Endothelial cell of umbilical vein (primary cell): ENCODE data around the gene MYL2. TPM values are rescaled to one million over a fixed set of nuclear protein-coding genes. Genes with fewer than 3 reads are reported as not detected.

Experiments
- BruUV-seq: library from RNA; stranded (reverse); fragments of 400-500 nt; replicated peaks from 2 replicates; lab custom pipeline; 2021; lab: Mats Ljungman, UMichigan
- CTCF ChIA-PET: fragments of 300-600, 350-600 bp; sonication (Branson Sonifier 250); formaldehyde crosslinking; loops from one replicate; lab custom pipeline; 2021; ENCODE audit warnings: antibody characterized with exemption, inconsistent platforms; lab: Charles Lee
- POLR2A ChIA-PET: fragments of 300-600, 350-600 bp; sonication (Branson Sonifier 250); formaldehyde crosslinking; loops from one replicate; lab custom pipeline; 2021; ENCODE audit warnings: antibody characterized with exemption, inconsistent platforms; lab: Charles Lee
- DNase-seq: peaks from one replicate; pipeline ENCODE4 v3.0.0-alpha.2; 2011; ENCODE audit warnings: low read depth, low spot score
- FAIRE-seq: peaks from 2 replicates; lab custom pipeline; 2011; peaks lifted over from hg19 to GRCh38; lab: Jason Lieb, UNC
- H2AFZ ChIP-seq: 2 replicates; pipeline ENCODE4 v1.6.0; 2012; ENCODE audit warnings: low read depth, low read length, control low read depth, inconsistent platforms
- H3K27ac ChIP-seq: 2 replicates; pipeline ENCODE4 v1.5.1; 2011; ENCODE audit warnings: low read depth, mild to moderate bottlenecking, control low read depth, low read length, moderate library complexity; ENCODE audit not compliant: insufficient read depth
- H3K27me3 ChIP-seq, 2 experiments: 2 replicates each; pipeline versions ENCODE4 v1.6.0 to v1.6.1; 2011; ENCODE audit warnings: low read length in 2 of 2, mixed read lengths in 1 of 2; ENCODE audit not compliant: control insufficient read depth in 2 of 2, insufficient read depth in 2 of 2
- H3K36me3 ChIP-seq, 2 experiments: 2 replicates in 1 of 2; 3 replicates in 1 of 2; pipeline ENCODE4 v1.5.1; 2011; ENCODE audit warnings: low read length in 2 of 2, mild to moderate bottlenecking in 1 of 2, moderate library complexity in 1 of 2; ENCODE audit not compliant: control insufficient read depth in 2 of 2, insufficient read depth in 2 of 2; ENCODE audit errors: extremely low read depth in 1 of 2
- H3K4me1 ChIP-seq: 3 replicates; pipeline ENCODE4 v1.5.1; 2011; ENCODE audit warnings: mild to moderate bottlenecking, low read length; ENCODE audit not compliant: control insufficient read depth, insufficient read depth; ENCODE audit errors: extremely low read depth
- H3K4me2 ChIP-seq: 2 replicates; pipeline ENCODE4 v1.6.1; 2011; ENCODE audit warnings: low read length, control low read depth, mixed read lengths; ENCODE audit not compliant: insufficient read depth
- H3K4me3 ChIP-seq, 3 experiments: fragments of 200-600 bp in 1 of 3; sonication (generic), shearing (Covaris generic) in 1 of 3; replicated peaks in 1 of 3; 2 replicates each; pipeline ENCODE4 v1.5.1; 2011 to 2016; ENCODE audit warnings: control low read depth in 3 of 3, low read length in 3 of 3, mild to moderate bottlenecking in 2 of 3, inconsistent platforms in 1 of 3, low read depth in 1 of 3, moderate library complexity in 1 of 3; ENCODE audit not compliant: insufficient read depth in 1 of 3
- H3K79me2 ChIP-seq: 2 replicates; pipeline ENCODE4 v1.6.0; 2012; ENCODE audit warnings: low read length, inconsistent platforms; ENCODE audit not compliant: control insufficient read depth, insufficient read depth
- H3K9ac ChIP-seq: replicated peaks from 2 replicates; pipeline ENCODE3; 2011; ENCODE audit warnings: low read length, control low read depth; ENCODE audit not compliant: insufficient read depth; ENCODE audit errors: extremely low read depth
- H3K9me1 ChIP-seq: replicated peaks from 3 replicates; pipeline ENCODE4 v1.6.0; 2011; ENCODE audit warnings: mild to moderate bottlenecking, low read length; ENCODE audit not compliant: control insufficient read depth, insufficient read depth; ENCODE audit errors: extremely low read depth
- H3K9me3 ChIP-seq: replicated peaks from 2 replicates; pipeline ENCODE4 v1.5.1; 2012; ENCODE audit warnings: low read length, inconsistent platforms; ENCODE audit not compliant: control insufficient read depth, insufficient read depth
- H4K20me1 ChIP-seq: replicated peaks from 2 replicates; pipeline ENCODE3; 2011; ENCODE audit warnings: mild to moderate bottlenecking, low read length; ENCODE audit not compliant: control insufficient read depth, insufficient read depth; ENCODE audit errors: extremely low read depth
- EZH2 ChIP-seq: IDR thresholded peaks from 2 replicates; pipeline ENCODE4 v1.6.1; 2012; ENCODE audit warnings: borderline replicate concordance, low read depth, mild to moderate bottlenecking, moderate library complexity, low read length, inconsistent platforms; ENCODE audit not compliant: severe bottlenecking
- FOS ChIP-seq: IDR thresholded peaks from 2 replicates; pipeline ENCODE4 v1.6.1; 2011; ENCODE audit warnings: mild to moderate bottlenecking, low read length, moderate library complexity, borderline replicate concordance; ENCODE audit not compliant: insufficient read depth
- GATA2 ChIP-seq: IDR thresholded peaks from 2 replicates; pipeline ENCODE4 v1.7.0; 2011; ENCODE audit warnings: low read depth, mild to moderate bottlenecking, moderate library complexity, mixed read lengths, low read length; ENCODE audit not compliant: insufficient read length, insufficient read depth
- JUN ChIP-seq: IDR thresholded peaks from 2 replicates; pipeline ENCODE4 v1.6.1; 2011; ENCODE audit warnings: borderline replicate concordance, low read depth; ENCODE audit not compliant: insufficient read length, insufficient read depth
- MYC ChIP-seq: IDR thresholded peaks from one replicate; pipeline ENCODE4 v1.6.1; 2011; ENCODE audit warnings: mild to moderate bottlenecking, low read depth, low read length
- POLR2A ChIP-seq: IDR thresholded peaks from 2 replicates; pipeline ENCODE4 v1.6.1; 2012; ENCODE audit warnings: low read depth, mild to moderate bottlenecking, control low read depth, low read length
- POLR2AphosphoS5 ChIP-seq: IDR thresholded peaks from 2 replicates; pipeline ENCODE4 v1.6.1; 2012; ENCODE audit warnings: low read depth, mild to moderate bottlenecking, control low read depth, low read length, moderate library complexity; ENCODE audit not compliant: insufficient read depth
- dilution Hi-C: fragments of 300-500 bp; cut with MboI; formaldehyde crosslinking; loops from one replicate; pipeline ENCODE4 v1.15.0; 2019; ENCODE audit warnings: low sequenced_read_pairs; ENCODE audit not compliant: extremely low pct_ligation_motif_present
- intact Hi-C: fragments of 100-400 bp; cut with micrococcal nuclease; formaldehyde crosslinking; loops from one replicate; pipeline ENCODE4 v1.10.0; 2022
- polyA plus RNA-seq, 4 experiments: library from polyadenylated mRNA; depleted of rRNA in 3 of 4; stranded (reverse) in 3 of 4; unstranded in 1 of 4; fragments of >200 nt; gene quantifications; 2 replicates each; pipeline versions ENCODE4 v1.2.1 to v1.2.3, GENCODE V29; 2011 to 2012; ENCODE audit warnings: missing spikeins in 1 of 4
- total RNA-seq: library from RNA; stranded (reverse); gene quantifications from 2 replicates; pipeline ENCODE4 v1.2.3, GENCODE V29; 2021
- TF ChIP-seq, protein P1 (sequence below): IDR thresholded peaks from 2 replicates; pipeline ENCODE4 v1.6.1; 2011; ENCODE audit not compliant: insufficient read depth, insufficient read length
- TF ChIP-seq, protein P2 (sequence below), 2 donors: IDR thresholded peaks; 1 replicate in 1 of 2; 2 replicates in 1 of 2; pipeline ENCODE4 v1.5.1; 2011; ENCODE audit warnings: low read length in 2 of 2, mild to moderate bottlenecking in 2 of 2, moderate library complexity in 2 of 2, control low read depth in 1 of 2, inconsistent platforms in 1 of 2, low read depth in 1 of 2; ENCODE audit not compliant: insufficient read depth in 1 of 2; ENCODE audit errors: extremely low read depth in 1 of 2

MYL2 gene
- total and polyA plus RNA-seq, 2 donors (not counting 3 experiments of a cell fraction or from before 2014, with no cell fraction given), result 0.93 TPM; not detected in 1

DNA sequence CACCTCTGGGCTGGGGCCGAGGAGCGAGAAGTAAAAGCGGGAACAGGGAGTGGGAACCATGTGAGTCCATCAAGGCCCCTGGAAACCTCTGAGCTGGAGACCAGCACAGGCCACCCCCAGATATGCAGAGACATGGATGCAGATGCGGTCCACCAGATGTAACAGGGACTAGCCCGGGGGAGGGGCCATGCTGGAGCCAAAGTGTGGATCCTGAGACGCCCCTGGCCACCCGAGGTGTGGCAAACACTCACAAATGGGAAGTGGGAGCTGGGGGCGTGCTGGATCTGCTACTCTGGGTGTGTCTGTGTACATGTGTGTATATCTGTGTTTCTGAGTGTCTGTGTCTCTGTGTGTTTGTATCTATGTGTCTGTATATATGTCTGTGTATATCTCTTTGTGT lies 12.8 kb downstream of the MYL2 start:
- POLR2A ChIA-PET, result no interaction called here
- H3K9ac ChIP-seq, result no peak overlapping the region

More for the DNA sequence above, 12.8 kb downstream of the MYL2 start:
- Histone ChIP-seq H2AFZ (no peak overlapping the region), H3K4me2 (no peak overlapping the region), H3K27ac (no peak overlapping the region), H3K9me3 (no peaks in the 10 kb centered on the region), H3K4me1 (no peaks in the 10 kb centered on the region), H3K4me3 (no peak overlapping the region), H3K27me3 (peaks cover 0 to 2% of the 10 kb centered on the region in 2 experiments), H4K20me1 (no peaks in the 10 kb centered on the region), H3K36me3 (no peaks in the 10 kb centered on the region), H3K79me2 (no peaks in the 10 kb centered on the region), H3K9me1 (no peaks in the 10 kb centered on the region)
- DNase-seq (no peak), FAIRE-seq (no peak)
- CTCF ChIA-PET, result no interaction called here
- intact Hi-C loops (no loop called here), dilution Hi-C loops (no loop called here)
- no peak for TF ChIP-seq POLR2A
- TF ChIP-seq GATA2, result no peak
- no peak for TF ChIP-seq MYC
- TF ChIP-seq, protein P1, sequence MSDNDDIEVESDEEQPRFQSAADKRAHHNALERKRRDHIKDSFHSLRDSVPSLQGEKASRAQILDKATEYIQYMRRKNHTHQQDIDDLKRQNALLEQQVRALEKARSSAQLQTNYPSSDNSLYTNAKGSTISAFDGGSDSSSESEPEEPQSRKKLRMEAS, result no peak
- TF ChIP-seq, protein P2, sequence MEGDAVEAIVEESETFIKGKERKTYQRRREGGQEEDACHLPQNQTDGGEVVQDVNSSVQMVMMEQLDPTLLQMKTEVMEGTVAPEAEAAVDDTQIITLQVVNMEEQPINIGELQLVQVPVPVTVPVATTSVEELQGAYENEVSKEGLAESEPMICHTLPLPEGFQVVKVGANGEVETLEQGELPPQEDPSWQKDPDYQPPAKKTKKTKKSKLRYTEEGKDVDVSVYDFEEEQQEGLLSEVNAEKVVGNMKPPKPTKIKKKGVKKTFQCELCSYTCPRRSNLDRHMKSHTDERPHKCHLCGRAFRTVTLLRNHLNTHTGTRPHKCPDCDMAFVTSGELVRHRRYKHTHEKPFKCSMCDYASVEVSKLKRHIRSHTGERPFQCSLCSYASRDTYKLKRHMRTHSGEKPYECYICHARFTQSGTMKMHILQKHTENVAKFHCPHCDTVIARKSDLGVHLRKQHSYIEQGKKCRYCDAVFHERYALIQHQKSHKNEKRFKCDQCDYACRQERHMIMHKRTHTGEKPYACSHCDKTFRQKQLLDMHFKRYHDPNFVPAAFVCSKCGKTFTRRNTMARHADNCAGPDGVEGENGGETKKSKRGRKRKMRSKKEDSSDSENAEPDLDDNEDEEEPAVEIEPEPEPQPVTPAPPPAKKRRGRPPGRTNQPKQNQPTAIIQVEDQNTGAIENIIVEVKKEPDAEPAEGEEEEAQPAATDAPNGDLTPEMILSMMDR (IDR thresholded peaks at IDR 0.05; ENCODE audit: extremely low read depth in 1 of 2, insufficient read depth in 1 of 2, low read depth in 1 of 2, low read length in 2 of 2), result no peak
- no peak for TF ChIP-seq EZH2
- TF ChIP-seq FOS, result no peak
- no peak for TF ChIP-seq POLR2AphosphoS5
- TF ChIP-seq JUN, result no peak
- no TSS peak for BruUV-seq
